Prostate gland (tissue), 2 donors: ENCODE data around the gene TFRC.
A peak's percentile ranks its signal among the peaks of the same experiment; 100 is the strongest.

ENCODE experiments used
- POLR2A ChIP-seq: fragments of 450-650 bp; IDR thresholded peaks from one replicate; pipeline ENCODE4 v1.6.1; 2016; ENCODE audit warnings: antibody characterized with exemption, mild to moderate bottlenecking
- POLR2AphosphoS5 ChIP-seq: sonication (generic); formaldehyde crosslinking; IDR thresholded peaks from one replicate; pipeline ENCODE4 v1.6.1; 2017; ENCODE audit warnings: antibody characterized with exemption
- TF ChIP-seq, protein P1 (sequence below), 4 experiments: fragments of 200-600 bp in 2 of 4; fragments of 450-650 bp in 2 of 4; sonication (generic) in 2 of 4; IDR thresholded peaks; 1 replicate in 3 of 4; 2 replicates in 1 of 4; pipeline ENCODE4 v1.5.1; 2016 to 2019; ENCODE audit warnings: antibody characterized with exemption in 4 of 4, mild to moderate bottlenecking in 2 of 4, moderate library complexity in 2 of 4

- TF ChIP-seq POLR2AphosphoS5 (peak; percentile 82), POLR2A (no peak)
- TF ChIP-seq, protein P1, sequence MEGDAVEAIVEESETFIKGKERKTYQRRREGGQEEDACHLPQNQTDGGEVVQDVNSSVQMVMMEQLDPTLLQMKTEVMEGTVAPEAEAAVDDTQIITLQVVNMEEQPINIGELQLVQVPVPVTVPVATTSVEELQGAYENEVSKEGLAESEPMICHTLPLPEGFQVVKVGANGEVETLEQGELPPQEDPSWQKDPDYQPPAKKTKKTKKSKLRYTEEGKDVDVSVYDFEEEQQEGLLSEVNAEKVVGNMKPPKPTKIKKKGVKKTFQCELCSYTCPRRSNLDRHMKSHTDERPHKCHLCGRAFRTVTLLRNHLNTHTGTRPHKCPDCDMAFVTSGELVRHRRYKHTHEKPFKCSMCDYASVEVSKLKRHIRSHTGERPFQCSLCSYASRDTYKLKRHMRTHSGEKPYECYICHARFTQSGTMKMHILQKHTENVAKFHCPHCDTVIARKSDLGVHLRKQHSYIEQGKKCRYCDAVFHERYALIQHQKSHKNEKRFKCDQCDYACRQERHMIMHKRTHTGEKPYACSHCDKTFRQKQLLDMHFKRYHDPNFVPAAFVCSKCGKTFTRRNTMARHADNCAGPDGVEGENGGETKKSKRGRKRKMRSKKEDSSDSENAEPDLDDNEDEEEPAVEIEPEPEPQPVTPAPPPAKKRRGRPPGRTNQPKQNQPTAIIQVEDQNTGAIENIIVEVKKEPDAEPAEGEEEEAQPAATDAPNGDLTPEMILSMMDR (IDR thresholded peaks at IDR 0.05): no peak
These were observed 38.5 kb upstream of the TFRC start for GRCh38 chr3:196120291-196120951.
